Posterior vena cava (tissue), 2 donors: ENCODE results near the gene SUSD3. TPM values are rescaled to one million over a fixed set of nuclear protein-coding genes. Genes with fewer than 3 reads are reported as not detected.
"Not testable (repeated sequence)": the region's sequence is repeated elsewhere in the genome, so short reads cannot be mapped to it uniquely, and the experiment has no call there.

Source experiments
- DNase-seq: peaks from one replicate; pipeline ENCODE4 v3.0.0-alpha.2; 2020; ENCODE audit warnings: low spot score
- intact Hi-C, 2 donors: fragments of 100-400 bp; cut with DNase I; formaldehyde crosslinking; loops; one replicate each; pipeline versions ENCODE4 v1.14.1 to v1.14.2; 2022 to 2023
- total RNA-seq, 2 donors: library from RNA; stranded (reverse); fragmentation: NEBNext Ultra II Directional; extraction: Animal tissue kit (Norgen Biotek cat#: 25700); gene quantifications; one replicate each; pipeline ENCODE4 v1.2.1, GENCODE V29; 2021
- donor health status: DM: yes; HTN: yes; CAD: no.
- donor health status: DM: yes; HTN: yes; CAD: no.

Gene SUSD3
- total RNA-seq, 2 donors from 2014 or later = 1.4 to 5.2 TPM

GRCh38 chr9:93114169-93114983, 55.9 kb downstream of the SUSD3 start:
- DNase-seq = peak; percentile 77
- intact Hi-C loops = no loop called here

GRCh38 chr9:93114984-93115335, 56.5 kb downstream of the SUSD3 start:
- intact Hi-C loops = no loop called here
- no peak for DNase-seq

- intact Hi-C loops = no loop called here
- no peak for DNase-seq
Measured at GRCh38 chr9:93115486-93116071, 57.1 kb downstream of the SUSD3 start.

- intact Hi-C loops = no loop called here
- DNase-seq = peak; percentile 94
Measured at GRCh38 chr9:93116072-93116961, 57.8 kb downstream of the SUSD3 start.

GRCh38 chr9:93117521-93117920, 59.0 kb downstream of the SUSD3 start:
- intact Hi-C loops = not testable (repeated sequence)
- peak; percentile 17 for DNase-seq

- DNase-seq = peak; percentile 58
- intact Hi-C loops = no loop called here
Measured at GRCh38 chr9:93117924-93118862, 59.7 kb downstream of the SUSD3 start.

GRCh38 chr9:93118863-93119702, 60.6 kb downstream of the SUSD3 start:
- peak; percentile 69 for DNase-seq
- intact Hi-C loops = no loop called here

- intact Hi-C loops = no loop called here
- no peak for DNase-seq
Measured at GRCh38 chr9:93119703-93119952, 61.1 kb downstream of the SUSD3 start.

GRCh38 chr9:93119953-93120845, 61.7 kb downstream of the SUSD3 start:
- intact Hi-C loops = no loop called here
- peak; percentile 97 for DNase-seq

GRCh38 chr9:93120846-93121315, 62.4 kb downstream of the SUSD3 start:
- intact Hi-C loops = no loop called here

GRCh38 chr9:93121316-93122241, 63.1 kb downstream of the SUSD3 start:
- peak; percentile 71 for DNase-seq
- intact Hi-C loops = no loop called here

More at GRCh38 chr9:93120846-93121315, 62.4 kb downstream of the SUSD3 start:
- peak; percentile 79 for DNase-seq

GRCh38 chr9:93122721-93123221, 64.3 kb downstream of the SUSD3 start:
- DNase-seq = peak; percentile 60
- intact Hi-C loops = no loop called here

- intact Hi-C loops = no loop called here
- peak; percentile 62 for DNase-seq
Measured at GRCh38 chr9:93123561-93124283, 65.2 kb downstream of the SUSD3 start.

- DNase-seq = peak; percentile 80
- intact Hi-C loops = no loop called here
Measured at GRCh38 chr9:93124793-93125192, 66.3 kb downstream of the SUSD3 start.

- intact Hi-C loops = no loop called here
- peak; percentile 47 for DNase-seq
Measured at GRCh38 chr9:93125331-93125894, 66.9 kb downstream of the SUSD3 start.
